Gastroesophageal sphincter (tissue), 4 donors: ENCODE measurements around the gene PHKG2. TPM values are rescaled to one million over a fixed set of nuclear protein-coding genes. Genes with fewer than 3 reads are reported as not detected.

ENCODE experiments used
- ATAC-seq: fragments of 150-250 bp; one replicate; pipeline ENCODE4 v1.9.1; 2016; ENCODE audit warnings: mild to moderate bottlenecking, moderate library complexity
- H3K27ac ChIP-seq, 4 donors: fragments of 200-600 bp; sonication (generic) in 3 of 4; 1 replicate in 3 of 4; 2 replicates in 1 of 4; pipeline ENCODE4 v1.5.1; 2016 to 2019
- H3K27me3 ChIP-seq: fragments of 200-600 bp; sonication (generic); one replicate; pipeline ENCODE4 v1.5.1; 2019
- H3K36me3 ChIP-seq, 2 donors: fragments of 200-600 bp; sonication (generic); one replicate each; pipeline ENCODE4 v1.5.1; 2019; ENCODE audit warnings: control low read depth in 1 of 2
- H3K4me1 ChIP-seq, 3 donors: fragments of 200-600 bp; sonication (generic); 1 replicate in 2 of 3; 2 replicates in 1 of 3; pipeline ENCODE4 v1.5.1; 2016 to 2019; ENCODE audit warnings: control low read depth in 2 of 3
- H3K4me3 ChIP-seq, 2 donors: fragments of 200-600 bp; sonication (generic); one replicate each; pipeline ENCODE4 v1.5.1; 2019; ENCODE audit warnings: mild to moderate bottlenecking in 1 of 2, moderate library complexity in 1 of 2
- H3K9me3 ChIP-seq, 3 donors: fragments of 200-600 bp; sonication (generic); one replicate each; pipeline ENCODE4 v1.5.1; 2017 to 2019; ENCODE audit warnings: control low read depth in 2 of 3
- EP300 ChIP-seq: sonication (generic); formaldehyde crosslinking; IDR thresholded peaks from one replicate; pipeline ENCODE4 v1.6.1; 2017; ENCODE audit warnings: antibody characterized with exemption, mild to moderate bottlenecking
- POLR2A ChIP-seq, 2 donors: fragments of 450-650 bp; IDR thresholded peaks; one replicate each; pipeline ENCODE4 v1.6.1; 2017; ENCODE audit warnings: antibody characterized with exemption in 2 of 2, mild to moderate bottlenecking in 2 of 2, moderate library complexity in 1 of 2
- POLR2AphosphoS5 ChIP-seq: sonication (generic); formaldehyde crosslinking; IDR thresholded peaks from one replicate; pipeline ENCODE4 v1.6.1; 2017; ENCODE audit warnings: antibody characterized with exemption
- WGBS, 2 donors: methylation state at CpG; one replicate each; pipeline ENCODE4 v1.1.5; 2018; ENCODE audit warnings: low coverage in 1 of 2; 5-methylcytosine and 5-hydroxymethylcytosine counted together
- total RNA-seq, 4 donors: library from RNA; depleted of rRNA; stranded (reverse); fragments of >200 nt; gene quantifications; one replicate each; pipeline ENCODE4 v1.1.0, GENCODE V29; 2016
- TF ChIP-seq, protein P1 (sequence below), 4 experiments: fragments of 200-600 bp in 2 of 4; fragments of 450-650 bp in 2 of 4; sonication (generic) in 1 of 4; IDR thresholded peaks; one replicate each; pipeline ENCODE4 v1.5.1; 2017 to 2019; ENCODE audit warnings: antibody characterized with exemption in 4 of 4, mild to moderate bottlenecking in 2 of 4, moderate library complexity in 2 of 4

The PHKG2 gene
- total RNA-seq, 4 donors from 2014 or later = 19.4 to 29.0 (median 23.4) TPM

- Histone ChIP-seq H3K27me3 (no peaks in the 10 kb centered on the region), H3K36me3 (peaks cover 0 to 48% of the 10 kb centered on the region in 2 donors), H3K27ac (peak overlapping the region in 3 of 4 donors; percentile 58 to 69 (median 63)), H3K4me1 (peaks cover 8 to 52% (median 12%) of the 10 kb centered on the region in 3 donors), H3K9me3 (no peaks in the 10 kb centered on the region), H3K4me3 (no peak overlapping the region)
- no peak for ATAC-seq
- TF ChIP-seq, protein P1, sequence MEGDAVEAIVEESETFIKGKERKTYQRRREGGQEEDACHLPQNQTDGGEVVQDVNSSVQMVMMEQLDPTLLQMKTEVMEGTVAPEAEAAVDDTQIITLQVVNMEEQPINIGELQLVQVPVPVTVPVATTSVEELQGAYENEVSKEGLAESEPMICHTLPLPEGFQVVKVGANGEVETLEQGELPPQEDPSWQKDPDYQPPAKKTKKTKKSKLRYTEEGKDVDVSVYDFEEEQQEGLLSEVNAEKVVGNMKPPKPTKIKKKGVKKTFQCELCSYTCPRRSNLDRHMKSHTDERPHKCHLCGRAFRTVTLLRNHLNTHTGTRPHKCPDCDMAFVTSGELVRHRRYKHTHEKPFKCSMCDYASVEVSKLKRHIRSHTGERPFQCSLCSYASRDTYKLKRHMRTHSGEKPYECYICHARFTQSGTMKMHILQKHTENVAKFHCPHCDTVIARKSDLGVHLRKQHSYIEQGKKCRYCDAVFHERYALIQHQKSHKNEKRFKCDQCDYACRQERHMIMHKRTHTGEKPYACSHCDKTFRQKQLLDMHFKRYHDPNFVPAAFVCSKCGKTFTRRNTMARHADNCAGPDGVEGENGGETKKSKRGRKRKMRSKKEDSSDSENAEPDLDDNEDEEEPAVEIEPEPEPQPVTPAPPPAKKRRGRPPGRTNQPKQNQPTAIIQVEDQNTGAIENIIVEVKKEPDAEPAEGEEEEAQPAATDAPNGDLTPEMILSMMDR (IDR thresholded peaks at IDR 0.05) = no peak
- no peak for TF ChIP-seq POLR2AphosphoS5
- 95% methylated on average over 7 of the region's 11 CpGs; no CpG with 5 or more reads in 1 of the 2 donors for WGBS, 2 donors
Observed at GRCh38 chr16:30743716-30744115, 4.5 kb upstream of the PHKG2 start.

DNA sequence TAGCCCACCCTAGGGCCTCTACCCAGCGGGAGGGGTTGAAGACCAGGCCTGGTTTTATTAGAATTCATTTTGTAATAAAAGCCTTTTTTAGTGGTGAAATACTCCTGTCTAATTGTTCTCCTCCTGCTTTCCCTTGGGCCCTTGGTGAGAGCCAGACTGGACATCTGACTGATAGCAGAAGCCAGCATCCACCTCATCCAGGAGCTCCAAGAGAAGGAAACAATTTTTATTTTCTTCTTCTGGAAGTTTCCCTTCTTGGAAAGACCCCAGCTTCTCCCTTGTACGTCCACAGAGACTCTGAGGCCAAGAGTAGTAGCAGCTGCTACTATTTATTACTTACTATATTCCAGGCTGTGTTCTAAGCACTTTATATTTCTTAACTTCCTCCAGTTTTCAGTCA, 4.0 kb upstream of the PHKG2 start:
- no peaks in the 10 kb centered on the region for H3K9me3 ChIP-seq
- WGBS, 2 donors = 40 to 43% methylated on average over 1 to 2 of the region's 2 CpGs
- no peak for TF ChIP-seq EP300
- ATAC-seq = no peak
- H3K4me1 ChIP-seq = peaks cover 8 to 53% (median 12%) of the 10 kb centered on the region in 3 donors
- H3K27me3 ChIP-seq = no peaks in the 10 kb centered on the region
- H3K27ac ChIP-seq = peak overlapping the region in 3 of 4 donors; percentile 58 to 69 (median 63)
- H3K4me3 ChIP-seq = no peak overlapping the region
- peaks cover 0 to 43% of the 10 kb centered on the region in 2 donors for H3K36me3 ChIP-seq

DNA sequence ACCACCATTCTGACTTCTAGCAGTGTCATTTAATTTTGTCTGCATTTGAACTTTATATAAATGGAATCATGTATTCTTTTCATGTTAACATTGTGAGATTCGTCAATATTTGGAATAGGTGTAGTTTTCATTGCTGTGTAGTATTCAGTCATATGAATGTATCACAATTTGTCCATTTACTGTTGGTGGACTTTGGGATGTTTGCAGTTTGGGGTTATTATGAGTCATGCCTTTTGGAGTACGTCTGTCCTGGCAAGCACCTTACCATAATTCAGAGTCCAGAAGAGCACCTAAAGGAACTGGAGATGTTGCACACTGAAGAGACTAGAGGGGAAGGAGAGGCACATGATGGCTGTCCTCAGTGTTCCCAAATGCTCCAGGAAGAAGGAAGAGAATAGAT, 3.1 kb upstream of the PHKG2 start:
- no peak for TF ChIP-seq POLR2A (IDR thresholded peaks at IDR 0.05)
- no peak for TF ChIP-seq POLR2AphosphoS5
- H3K9me3 ChIP-seq = no peaks in the 10 kb centered on the region

DNA sequence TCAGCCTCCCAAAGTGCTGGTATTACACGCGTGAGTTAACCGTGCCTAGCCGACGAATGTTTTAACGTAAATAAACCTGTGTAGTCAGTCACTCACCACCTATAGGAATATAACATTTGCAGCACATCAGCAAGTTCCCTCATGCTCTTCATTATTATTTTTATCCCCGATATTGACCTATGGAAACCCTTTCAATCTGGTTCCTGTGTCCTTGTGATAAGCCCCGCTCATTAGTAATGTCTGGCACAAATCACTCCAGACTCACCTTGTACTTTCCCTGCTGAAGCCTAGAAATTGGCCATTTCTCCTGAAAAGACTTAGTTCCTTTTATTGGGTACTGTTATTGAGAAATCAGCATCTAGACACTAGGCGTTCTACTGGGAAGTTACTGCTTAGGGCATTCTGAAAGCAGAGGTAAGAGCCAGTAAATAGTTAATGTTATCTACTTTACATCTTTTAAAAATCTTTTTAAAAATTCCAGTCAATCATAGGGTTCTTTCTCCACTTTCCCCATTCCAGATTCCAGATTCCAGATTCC, 1.5 kb upstream of the PHKG2 start:
- Histone ChIP-seq H3K36me3 (peaks cover 0 to 44% of the 10 kb centered on the region in 2 donors), H3K27me3 (no peaks in the 10 kb centered on the region), H3K27ac (peak overlapping the region in 3 of 4 donors; percentile 52 to 88 (median 84)), H3K4me3 (no peak overlapping the region), H3K9me3 (no peaks in the 10 kb centered on the region), H3K4me1 (peaks cover 0 to 39% (median 5%) of the 10 kb centered on the region in 3 donors)
- TF ChIP-seq, protein P1 (IDR thresholded peaks at IDR 0.05) = no peak
- TF ChIP-seq POLR2AphosphoS5 (no peak), EP300 (no peak), POLR2A (IDR thresholded peaks at IDR 0.05) (no peak)
- 82 to 84% methylated on average over 3 to 9 of the region's 9 CpGs for WGBS, 2 donors
- ATAC-seq = no peak

More for the DNA sequence above, 3.1 kb upstream of the PHKG2 start:
- H3K27me3 ChIP-seq = no peaks in the 10 kb centered on the region
- peak overlapping the region in 1 of 4 donors; percentile 58 for H3K27ac ChIP-seq
- peaks cover 8 to 53% (median 12%) of the 10 kb centered on the region in 3 donors for H3K4me1 ChIP-seq
- no peak overlapping the region for H3K4me3 ChIP-seq
- H3K36me3 ChIP-seq = peaks cover 0 to 35% of the 10 kb centered on the region in 2 donors
- ATAC-seq = no peak
- WGBS, 2 donors = 56 to 86% methylated on average over 1 to 2 of the region's 2 CpGs

DNA sequence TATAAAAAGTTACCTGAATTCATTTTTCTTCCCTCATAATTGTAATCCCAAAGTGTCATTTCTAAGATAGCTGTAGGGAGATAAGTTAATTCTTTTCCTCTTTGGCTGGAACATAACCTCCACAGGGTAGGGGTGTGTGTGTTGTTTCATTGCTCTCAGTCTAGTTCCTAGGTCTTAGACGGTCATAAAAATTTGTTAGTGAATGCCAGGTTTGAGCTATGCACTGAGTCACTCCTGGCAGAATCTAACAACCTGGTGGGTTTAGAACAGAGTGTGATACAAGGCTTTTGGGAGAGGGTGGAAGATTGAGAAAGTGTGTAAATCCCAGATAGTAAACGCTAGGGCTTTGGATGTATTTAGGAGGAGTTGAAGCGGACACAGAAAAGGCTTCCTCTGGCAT, 894 bp upstream of the PHKG2 start:
- H3K9me3 ChIP-seq = no peaks in the 10 kb centered on the region
- no peak for ATAC-seq
- peak overlapping the region; percentile 34 to 96 for H3K4me3 ChIP-seq
- no peaks in the 10 kb centered on the region for H3K27me3 ChIP-seq
- TF ChIP-seq POLR2A (IDR thresholded peaks at IDR 0.05) = no peak
- TF ChIP-seq EP300 = no peak
- TF ChIP-seq, protein P1 (IDR thresholded peaks at IDR 0.05) = no peak
- no peak for TF ChIP-seq POLR2AphosphoS5
- peaks cover 0 to 33% (median 5%) of the 10 kb centered on the region in 3 donors for H3K4me1 ChIP-seq
- 18% methylated on average over 3 of the region's 3 CpGs; no CpG with 5 or more reads in 1 of the 2 donors for whole genome bisulfite sequencing, 2 donors
- H3K27ac ChIP-seq = peak overlapping the region; percentile 36 to 88 (median 81)
- peaks cover 0 to 45% of the 10 kb centered on the region in 2 donors for H3K36me3 ChIP-seq
